ENCODE measurements around the gene PLEKHF1.

DNA sequence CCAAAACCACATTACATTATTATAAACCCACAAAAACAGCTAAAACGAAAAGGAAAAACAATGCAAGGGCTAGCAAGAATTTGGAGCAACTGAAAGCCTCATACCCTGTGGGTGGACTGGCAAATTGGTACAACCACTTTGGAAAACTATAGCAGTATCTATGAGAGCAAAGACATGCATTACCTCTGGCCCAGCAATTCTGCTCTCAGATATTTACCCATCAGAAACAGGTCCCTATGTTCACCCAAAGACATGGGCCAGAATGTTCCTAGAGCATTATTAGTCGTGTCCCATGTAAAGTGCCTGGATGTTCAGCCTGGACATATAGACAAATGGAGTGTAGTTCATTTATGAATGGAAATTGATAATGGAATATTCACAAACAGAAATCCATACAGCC is 31.3 kb upstream of the PLEKHF1 start:
- TF ChIP-seq, protein P1, sequence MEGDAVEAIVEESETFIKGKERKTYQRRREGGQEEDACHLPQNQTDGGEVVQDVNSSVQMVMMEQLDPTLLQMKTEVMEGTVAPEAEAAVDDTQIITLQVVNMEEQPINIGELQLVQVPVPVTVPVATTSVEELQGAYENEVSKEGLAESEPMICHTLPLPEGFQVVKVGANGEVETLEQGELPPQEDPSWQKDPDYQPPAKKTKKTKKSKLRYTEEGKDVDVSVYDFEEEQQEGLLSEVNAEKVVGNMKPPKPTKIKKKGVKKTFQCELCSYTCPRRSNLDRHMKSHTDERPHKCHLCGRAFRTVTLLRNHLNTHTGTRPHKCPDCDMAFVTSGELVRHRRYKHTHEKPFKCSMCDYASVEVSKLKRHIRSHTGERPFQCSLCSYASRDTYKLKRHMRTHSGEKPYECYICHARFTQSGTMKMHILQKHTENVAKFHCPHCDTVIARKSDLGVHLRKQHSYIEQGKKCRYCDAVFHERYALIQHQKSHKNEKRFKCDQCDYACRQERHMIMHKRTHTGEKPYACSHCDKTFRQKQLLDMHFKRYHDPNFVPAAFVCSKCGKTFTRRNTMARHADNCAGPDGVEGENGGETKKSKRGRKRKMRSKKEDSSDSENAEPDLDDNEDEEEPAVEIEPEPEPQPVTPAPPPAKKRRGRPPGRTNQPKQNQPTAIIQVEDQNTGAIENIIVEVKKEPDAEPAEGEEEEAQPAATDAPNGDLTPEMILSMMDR (conservative IDR thresholded peaks at IDR 0.05; ENCODE audit: low read depth, low read length) = no peak
- TF ChIP-seq EZH2phosphoT487 (IDR thresholded peaks at IDR 0.05; ENCODE audit: borderline replicate concordance, low read length) = no peak
